ENCODE data around the gene BTBD17.

DNA sequence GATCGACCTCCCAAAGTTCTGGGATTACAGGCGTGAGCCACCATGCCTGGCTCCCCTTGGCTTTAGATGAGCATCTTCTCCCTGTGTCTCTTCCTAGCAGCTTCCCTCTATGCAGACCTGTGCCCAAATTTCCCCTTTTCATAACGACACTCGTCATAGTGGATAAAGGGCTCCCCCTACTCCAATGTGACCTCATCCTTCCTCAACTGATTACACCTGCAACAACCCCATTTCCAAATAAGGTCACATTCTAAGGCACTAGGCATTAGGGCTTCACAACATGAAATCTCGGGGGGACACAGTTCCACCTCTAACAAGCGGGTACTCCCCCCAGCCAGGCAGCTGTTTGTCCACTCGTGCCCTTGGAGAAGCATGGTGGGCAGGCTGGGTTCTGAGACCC lies 25.4 kb downstream of the BTBD17 start:
- TF ChIP-seq, protein P1, sequence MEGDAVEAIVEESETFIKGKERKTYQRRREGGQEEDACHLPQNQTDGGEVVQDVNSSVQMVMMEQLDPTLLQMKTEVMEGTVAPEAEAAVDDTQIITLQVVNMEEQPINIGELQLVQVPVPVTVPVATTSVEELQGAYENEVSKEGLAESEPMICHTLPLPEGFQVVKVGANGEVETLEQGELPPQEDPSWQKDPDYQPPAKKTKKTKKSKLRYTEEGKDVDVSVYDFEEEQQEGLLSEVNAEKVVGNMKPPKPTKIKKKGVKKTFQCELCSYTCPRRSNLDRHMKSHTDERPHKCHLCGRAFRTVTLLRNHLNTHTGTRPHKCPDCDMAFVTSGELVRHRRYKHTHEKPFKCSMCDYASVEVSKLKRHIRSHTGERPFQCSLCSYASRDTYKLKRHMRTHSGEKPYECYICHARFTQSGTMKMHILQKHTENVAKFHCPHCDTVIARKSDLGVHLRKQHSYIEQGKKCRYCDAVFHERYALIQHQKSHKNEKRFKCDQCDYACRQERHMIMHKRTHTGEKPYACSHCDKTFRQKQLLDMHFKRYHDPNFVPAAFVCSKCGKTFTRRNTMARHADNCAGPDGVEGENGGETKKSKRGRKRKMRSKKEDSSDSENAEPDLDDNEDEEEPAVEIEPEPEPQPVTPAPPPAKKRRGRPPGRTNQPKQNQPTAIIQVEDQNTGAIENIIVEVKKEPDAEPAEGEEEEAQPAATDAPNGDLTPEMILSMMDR (conservative IDR thresholded peaks at IDR 0.05 in 1 of 2, IDR thresholded peaks at IDR 0.05 in 1 of 2; ENCODE audit: extremely low read depth in 1 of 2, insufficient read depth in 1 of 2, low read depth in 1 of 2, low read length in 2 of 2) = no peak
- TF ChIP-seq EZH2 (IDR thresholded peaks at IDR 0.05; ENCODE audit: borderline replicate concordance, low read length) = no peak
